HG03159 (cell line): Measurements from ENCODE around the gene MS4A2.
"Not testable (repeated sequence)": the region's sequence is repeated elsewhere in the genome, so short reads cannot be mapped to it uniquely, and the experiment has no call there.

Experiments
- ATAC-seq: cut with Tn5 transposase; IDR thresholded peaks from one replicate; pipeline ENCODE4 v1.9.1; 2021; ENCODE audit warnings: mild to moderate bottlenecking, moderate library complexity; ENCODE audit not compliant: unreplicated experiment

The MS4A2 gene

GRCh38 chr11:60088364-60088763 is at the start of gene MS4A2:
MS4A2 (plus strand) TSS chr11:60088664; CDS start chr11:60088766, 102 bp downstream.
- no peak for ATAC-seq

GRCh38 chr11:60040109-60040508 is 48.4 kb upstream of the MS4A2 start, which contains the start of gene OOSP2:
OOSP2 (plus strand) TSS chr11:60040409; CDS start chr11:60040460, 51 bp downstream.
- no peak for ATAC-seq

GRCh38 chr11:60050422-60050821 is 38.0 kb upstream of the MS4A2 start:
- ATAC-seq, result not testable (repeated sequence)

GRCh38 chr11:60050839-60051238 is 37.6 kb upstream of the MS4A2 start:
- not testable (repeated sequence) for ATAC-seq

GRCh38 chr11:60056349-60056969 is 32.0 kb upstream of the MS4A2 start, which contains the start of gene MS4A3:
MS4A3 (plus strand) TSS chr11:60056665; CDS start chr11:60061161, 4,496 bp downstream.
- ATAC-seq, result no peak

- no peak for ATAC-seq
These were observed 29.4 kb upstream of the MS4A2 start for GRCh38 chr11:60059052-60059451.

- ATAC-seq, result no peak
These were observed 28.8 kb upstream of the MS4A2 start for GRCh38 chr11:60059521-60060240.

GRCh38 chr11:60064111-60064510 is 24.4 kb upstream of the MS4A2 start:
- no peak for ATAC-seq

GRCh38 chr11:60065801-60066200 is 22.7 kb upstream of the MS4A2 start:
- no peak for ATAC-seq

GRCh38 chr11:60069450-60069849 is 19.0 kb upstream of the MS4A2 start:
- ATAC-seq, result no peak

GRCh38 chr11:60071644-60072043 is 16.8 kb upstream of the MS4A2 start:
- not testable (repeated sequence) for ATAC-seq

- no peak for ATAC-seq
These were observed 11.1 kb upstream of the MS4A2 start for GRCh38 chr11:60077216-60077817.

- ATAC-seq, result no peak
These were observed 10.5 kb upstream of the MS4A2 start for GRCh38 chr11:60077981-60078380.

GRCh38 chr11:60078745-60079144 is 9.7 kb upstream of the MS4A2 start:
- ATAC-seq, result no peak

- ATAC-seq, result no peak
These were observed 7.9 kb upstream of the MS4A2 start for GRCh38 chr11:60080535-60080934.

GRCh38 chr11:60084631-60085273 is 3.7 kb upstream of the MS4A2 start:
- no peak for ATAC-seq

- no peak for ATAC-seq
These were observed 2.6 kb upstream of the MS4A2 start for GRCh38 chr11:60085909-60086308.

GRCh38 chr11:60087239-60087638 is 1.2 kb upstream of the MS4A2 start:
- ATAC-seq, result no peak

GRCh38 chr11:60095477-60096120 is 7.1 kb downstream of the MS4A2 start:
- no peak for ATAC-seq

GRCh38 chr11:60097189-60097588 is 8.7 kb downstream of the MS4A2 start:
- no peak for ATAC-seq

- ATAC-seq, result no peak
These were observed 10.0 kb downstream of the MS4A2 start for GRCh38 chr11:60098508-60098907.
